ENCODE results near the gene PTCD3. TPM values are rescaled to one million over a fixed set of nuclear protein-coding genes. Genes with fewer than 3 reads are reported as not detected.

Gene PTCD3
- total RNA-seq = 30.8 and 106 TPM in 2 replicates

DNA sequence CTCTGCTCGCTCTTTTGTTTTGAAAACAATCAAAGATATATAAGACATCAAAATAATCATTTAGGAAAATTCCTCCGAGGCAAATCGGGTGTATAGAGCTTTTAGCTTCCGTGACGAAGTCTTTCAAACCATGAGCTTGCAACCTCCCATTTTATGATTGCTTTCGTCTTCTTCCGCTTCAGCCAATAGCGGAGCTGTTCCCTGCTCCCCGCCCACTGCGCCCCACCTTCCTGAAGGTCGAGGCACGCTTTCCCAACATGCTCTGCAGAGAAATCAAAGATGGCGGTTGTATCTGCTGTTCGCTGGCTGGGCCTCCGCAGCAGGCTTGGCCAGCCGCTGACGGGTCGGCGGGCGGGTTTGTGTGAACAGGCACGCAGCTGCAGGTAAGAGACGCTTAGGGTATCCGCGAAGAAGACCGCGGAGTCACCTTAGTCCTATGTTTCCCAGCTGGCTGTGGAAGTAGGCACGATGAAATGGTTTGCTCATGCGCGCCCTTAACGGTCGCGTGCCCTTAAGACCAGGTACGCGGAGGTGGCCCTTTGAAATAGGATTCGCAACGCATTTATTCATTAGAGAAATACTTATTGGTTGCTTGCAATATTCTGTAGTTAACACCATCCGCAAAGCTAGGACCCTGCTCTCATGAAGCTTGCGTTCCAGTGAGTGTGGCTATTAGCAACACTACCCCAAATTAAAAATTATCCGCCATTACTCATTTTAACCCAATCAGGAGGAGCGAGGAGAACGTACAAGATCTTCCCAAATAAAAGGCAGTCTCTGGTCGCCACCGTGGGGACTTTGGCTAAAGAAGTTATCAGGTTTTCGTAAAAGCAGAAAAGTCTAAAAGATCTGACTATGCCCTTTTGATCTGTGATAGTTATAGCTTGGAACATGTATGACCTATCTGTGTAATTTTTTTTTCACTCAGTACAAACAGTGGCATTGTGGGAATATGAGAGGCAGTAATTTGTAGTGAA lies at the start of gene PTCD3:
Gene PTCD3, plus strand, starts transcription at position 267 of the 977 bp plus-strand sequence. Its CDS starts 13 bp downstream, at position 280.
- peak; percentile 85 for DNase-seq (ENCODE audit: extremely low read depth, low read depth, low spot score)

DNA sequence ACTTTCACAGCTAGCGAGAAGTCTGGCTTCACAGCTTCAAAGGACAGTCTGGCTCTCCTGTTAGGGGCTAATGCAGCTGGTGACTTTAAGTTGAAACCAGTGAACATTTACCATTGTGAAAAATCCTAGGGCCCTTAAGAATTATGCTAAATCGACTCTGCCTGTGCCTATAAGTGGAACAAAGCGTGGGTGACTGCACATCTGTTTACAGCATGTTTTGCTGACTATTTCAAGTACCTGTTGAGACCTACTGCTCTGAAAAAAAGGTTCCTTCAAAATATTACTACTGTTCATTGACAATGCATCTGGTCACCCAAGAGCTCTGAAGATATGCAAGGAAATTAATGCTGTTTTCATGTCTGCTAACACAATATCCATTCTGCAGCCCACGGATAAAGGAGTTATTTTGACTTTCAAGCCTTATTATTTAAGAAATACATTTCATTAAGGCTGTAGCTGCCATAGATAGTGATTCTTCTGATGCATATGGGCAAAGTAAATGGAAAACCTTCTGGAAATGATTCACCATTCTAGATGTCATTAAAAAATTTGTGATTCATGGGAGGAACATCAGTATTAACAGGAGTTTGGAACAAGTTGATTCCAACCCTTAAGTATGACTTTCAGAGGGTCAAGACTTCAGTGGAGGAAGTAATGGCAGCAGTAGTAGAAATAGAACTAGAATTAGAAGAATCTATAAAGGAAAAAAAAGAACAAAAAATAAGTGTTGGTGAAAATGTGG lies 49.3 kb upstream of the PTCD3 start:
- DNase-seq (ENCODE audit: extremely low read depth, low read depth, low spot score) = no peak

DNA sequence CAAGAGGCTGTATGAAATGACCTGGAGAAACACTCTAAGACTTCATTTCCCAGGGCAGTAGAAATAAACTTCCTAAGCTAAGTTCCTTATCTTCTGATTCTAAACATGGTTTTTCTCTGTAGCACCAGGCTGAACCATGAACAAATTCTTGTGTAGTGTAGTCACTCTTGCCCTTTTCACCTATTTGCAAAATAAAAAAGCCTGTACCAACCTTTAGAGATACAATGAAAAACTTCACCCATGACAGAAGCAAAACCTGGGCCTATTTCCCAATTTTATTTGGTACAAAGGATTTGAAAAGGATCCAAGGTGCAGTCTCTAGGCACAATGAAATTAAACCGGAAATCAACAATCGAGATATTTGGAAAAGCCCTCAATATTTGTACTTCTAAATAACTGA lies 44.0 kb upstream of the PTCD3 start:
- no peak for DNase-seq (ENCODE audit: extremely low read depth, low read depth, low spot score)

DNA sequence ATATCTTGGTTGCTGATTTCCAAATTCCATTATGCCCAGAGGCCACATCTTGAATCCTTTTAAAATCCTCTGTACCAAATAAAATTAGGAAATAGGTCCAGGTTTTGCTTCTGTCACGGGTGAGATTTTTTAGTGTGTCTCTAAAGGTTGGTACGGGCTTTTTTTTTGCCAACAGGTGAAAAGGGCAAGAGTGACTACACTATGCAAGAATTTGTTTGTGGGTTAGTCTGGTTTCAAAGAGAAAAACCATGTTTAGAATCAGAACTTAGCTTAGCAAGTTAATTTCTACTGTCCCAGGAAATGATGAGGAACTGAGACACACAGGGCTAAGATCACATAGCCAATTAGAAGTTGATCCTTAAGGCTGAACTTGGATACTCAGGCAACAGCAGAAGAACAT lies 42.0 kb upstream of the PTCD3 start:
- no peak for DNase-seq (ENCODE audit: extremely low read depth, low read depth, low spot score)

DNA sequence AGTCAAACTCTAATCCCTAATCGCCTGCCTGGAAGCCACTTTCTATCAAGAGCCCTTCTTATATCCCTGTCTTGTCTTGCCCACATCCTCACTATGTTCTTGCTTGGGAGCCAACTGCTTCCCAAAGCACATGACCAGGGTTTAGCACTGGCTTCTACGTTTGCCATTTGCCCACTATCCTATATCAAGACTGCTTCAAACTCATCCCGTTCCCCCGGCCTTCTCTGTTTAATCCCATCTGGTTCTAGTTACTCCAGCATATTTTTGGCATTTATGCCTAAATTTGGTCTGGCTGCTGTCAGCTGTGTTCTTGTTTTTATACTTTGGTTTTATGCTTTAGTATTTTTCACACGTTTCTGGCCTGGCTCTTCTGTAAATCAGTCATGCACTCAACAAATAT lies 40.5 kb upstream of the PTCD3 start:
- DNase-seq (ENCODE audit: extremely low read depth, low read depth, low spot score) = no peak

DNA sequence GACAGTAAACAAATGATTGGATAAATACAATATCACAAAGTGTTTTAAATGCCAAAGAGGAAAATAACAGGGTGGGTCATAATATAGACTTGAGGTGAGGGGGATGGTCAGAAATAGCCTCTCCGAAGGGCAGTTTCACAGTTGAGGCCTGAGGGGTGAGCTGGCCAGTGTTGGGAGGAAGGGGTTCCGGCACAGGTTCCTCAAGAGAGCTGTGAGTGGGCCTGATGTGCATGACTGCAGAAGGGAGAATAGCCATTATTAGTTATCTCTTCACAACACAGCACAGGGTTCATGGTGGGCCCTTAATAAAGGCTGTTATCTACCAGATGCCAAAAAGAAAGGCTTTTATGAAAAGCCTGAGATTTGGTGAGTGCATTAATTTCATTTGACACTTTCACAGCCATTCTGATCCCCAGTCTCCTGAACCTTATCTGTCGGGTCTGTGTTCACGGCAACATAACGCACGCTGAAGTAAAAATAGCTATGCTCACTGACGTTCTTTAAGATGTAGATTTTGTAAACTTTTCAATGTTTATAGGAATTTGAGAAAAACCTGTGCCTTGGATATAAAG lies 39.9 kb upstream of the PTCD3 start:
- DNase-seq (ENCODE audit: extremely low read depth, low read depth, low spot score) = no peak

DNA sequence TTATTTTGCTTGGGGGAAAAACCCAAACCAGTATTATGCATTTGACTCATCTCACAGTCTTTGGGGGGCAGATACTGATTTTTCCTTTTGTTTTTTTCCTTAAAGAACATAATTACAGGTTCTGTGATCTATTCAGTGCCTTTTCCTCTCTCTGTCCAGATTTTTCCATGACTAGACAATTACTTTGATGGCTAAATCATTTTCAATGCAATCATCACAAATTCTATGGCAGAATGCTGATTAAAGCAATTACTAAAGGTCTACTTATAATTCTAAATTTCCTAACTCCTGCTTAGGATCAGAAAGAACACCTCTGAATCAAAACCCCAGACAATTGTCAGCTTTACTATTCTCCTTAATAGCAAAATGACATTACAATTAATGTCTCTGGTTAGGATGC lies 39.1 kb upstream of the PTCD3 start:
- DNase-seq (ENCODE audit: extremely low read depth, low read depth, low spot score) = no peak

DNA sequence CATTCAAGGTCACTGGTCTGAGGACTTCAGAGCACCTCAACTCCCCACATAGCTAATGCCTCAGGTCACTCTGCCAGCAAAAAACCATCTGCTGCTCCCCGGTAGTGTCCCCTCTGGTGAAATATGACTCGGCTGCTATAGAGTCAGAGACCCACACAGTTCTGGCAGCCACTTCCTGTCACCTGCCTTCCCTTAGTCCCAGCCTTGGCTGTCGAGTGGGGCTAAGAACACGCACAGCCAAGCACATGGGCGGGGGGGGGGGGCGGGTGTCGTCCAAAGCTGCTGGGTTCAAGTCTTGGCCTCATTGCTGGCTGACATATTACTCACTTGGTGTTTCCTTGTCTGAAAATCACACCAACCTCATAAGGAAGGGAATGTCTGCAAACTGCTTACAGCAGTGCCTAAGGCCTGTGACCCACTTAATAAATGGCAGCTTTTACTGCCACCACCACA lies 37.9 kb upstream of the PTCD3 start:
- DNase-seq (ENCODE audit: extremely low read depth, low read depth, low spot score) = no peak

DNA sequence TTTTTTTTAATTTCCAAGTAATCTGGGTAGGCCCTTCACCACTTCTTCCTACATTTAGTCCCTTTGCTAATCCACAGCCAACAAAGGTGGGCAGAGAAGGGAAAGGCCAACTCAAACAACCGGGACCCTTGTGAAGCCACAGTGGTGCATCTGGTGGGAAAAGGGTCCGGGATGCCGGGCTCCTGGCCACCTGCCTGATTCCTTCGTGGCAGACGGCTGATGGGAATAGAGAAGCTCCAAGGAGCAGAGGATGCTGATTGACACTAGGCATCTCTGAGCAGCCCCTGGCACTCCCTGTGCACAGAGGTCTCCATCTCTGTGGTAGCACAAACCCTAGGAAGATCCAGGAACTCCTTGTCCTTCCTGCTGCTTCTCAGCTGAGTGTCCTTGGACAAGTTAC lies 37.4 kb upstream of the PTCD3 start:
- no peak for DNase-seq (ENCODE audit: extremely low read depth, low read depth, low spot score)

DNA sequence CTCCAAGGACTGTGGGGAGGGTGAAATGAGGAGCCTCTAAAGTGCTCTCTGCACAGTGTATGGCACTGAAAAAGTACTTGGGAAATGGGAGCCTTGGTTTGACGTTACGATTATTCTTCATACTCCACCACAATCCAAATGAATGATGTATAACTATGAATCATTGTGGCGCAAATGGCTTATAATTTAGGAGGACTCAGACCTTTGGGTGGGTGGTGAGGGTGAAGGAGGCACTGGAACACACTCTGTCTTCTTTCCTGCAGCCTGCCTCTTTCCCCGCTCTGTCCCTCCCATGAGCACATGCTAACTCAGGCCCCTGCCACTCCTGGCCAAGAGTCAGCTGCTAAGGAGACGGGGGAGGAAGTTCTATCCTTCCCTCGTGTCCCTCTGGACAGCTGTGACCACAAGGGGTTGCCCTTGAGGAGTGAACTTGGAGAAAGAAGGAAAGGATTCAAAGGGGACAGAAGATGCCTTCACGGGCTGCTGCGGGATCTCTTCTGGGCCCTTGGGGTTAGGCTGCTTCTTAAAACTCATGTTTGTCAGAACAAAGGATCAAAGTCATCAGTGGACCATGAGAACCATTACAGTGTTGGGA lies 36.8 kb upstream of the PTCD3 start:
- no peak for DNase-seq (ENCODE audit: extremely low read depth, low read depth, low spot score)

DNA sequence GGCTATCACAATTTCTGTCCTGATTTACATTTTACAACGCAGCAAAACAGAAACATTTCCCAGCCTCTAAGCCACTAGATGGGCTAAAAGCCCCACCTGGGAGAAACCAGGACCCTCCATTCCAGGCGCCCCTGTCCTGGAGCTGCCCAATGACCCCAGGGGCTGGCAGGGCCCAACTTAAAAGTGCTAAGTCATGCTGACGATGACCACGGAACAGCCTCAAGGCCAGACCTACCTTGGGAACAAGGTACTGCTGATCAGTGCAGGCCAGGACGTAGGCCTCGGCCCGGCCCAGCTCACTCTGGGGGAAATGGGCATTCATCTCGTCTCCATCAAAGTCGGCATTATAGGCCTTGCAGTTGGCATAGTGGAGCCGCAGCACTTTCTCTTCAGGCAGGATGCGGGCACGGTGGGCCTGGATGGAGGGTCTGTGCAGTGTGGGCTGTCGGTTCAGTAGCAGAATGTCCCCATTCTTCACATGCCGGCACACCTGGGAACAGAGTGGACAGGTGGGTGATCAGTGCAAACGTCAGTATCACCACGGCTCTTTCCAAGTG lies 36.2 kb upstream of the PTCD3 start:
- DNase-seq (ENCODE audit: extremely low read depth, low read depth, low spot score) = no peak

DNA sequence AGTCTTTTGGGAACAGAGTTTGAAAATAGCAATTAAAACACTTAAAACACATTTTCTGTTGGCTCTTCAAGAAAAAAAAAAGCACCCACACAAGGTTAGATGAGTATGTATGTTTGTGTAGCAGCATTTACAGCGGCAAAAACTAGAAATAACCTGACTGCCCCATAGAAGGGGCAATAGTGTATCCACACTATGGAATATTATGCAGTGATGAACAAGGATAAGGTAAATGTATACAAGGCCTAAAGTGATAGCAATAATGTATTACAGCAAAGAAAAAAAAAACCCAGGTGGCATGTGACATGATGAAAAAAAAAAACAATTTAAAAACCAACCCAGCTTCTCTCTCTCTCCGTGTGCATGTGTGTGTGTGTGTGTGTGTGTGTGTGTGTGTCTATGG lies 35.2 kb upstream of the PTCD3 start:
- DNase-seq (ENCODE audit: extremely low read depth, low read depth, low spot score) = no peak

DNA sequence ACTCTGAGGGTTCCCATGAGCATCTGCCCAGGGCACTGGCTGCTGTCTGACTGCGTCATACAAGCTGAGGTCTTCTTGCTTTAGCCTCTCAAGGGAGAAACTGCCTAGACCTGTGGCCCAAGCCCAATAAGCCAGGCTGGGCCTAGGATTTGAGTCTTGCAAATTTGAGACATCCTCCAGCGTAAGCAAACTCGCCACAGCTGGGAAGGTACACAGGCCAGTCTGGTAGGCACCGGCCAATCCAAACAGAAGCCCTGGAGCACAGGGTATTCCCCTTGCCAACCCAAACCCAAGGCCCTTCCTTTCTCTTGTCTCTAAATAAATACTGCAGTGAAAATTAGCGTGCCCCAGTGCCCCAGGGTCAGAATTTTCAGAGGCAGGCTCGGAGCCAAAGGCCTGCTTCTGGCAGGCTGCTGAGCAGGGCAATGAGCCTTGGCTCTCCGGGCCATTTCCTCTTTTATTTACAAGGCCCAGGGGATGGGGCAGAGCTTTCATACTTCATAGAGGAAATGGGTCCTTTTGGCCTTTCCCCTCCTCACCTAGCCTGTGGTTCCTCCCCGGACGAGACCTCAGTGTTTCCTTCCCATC lies 33.7 kb upstream of the PTCD3 start:
- no peak for DNase-seq (ENCODE audit: extremely low read depth, low read depth, low spot score)

DNA sequence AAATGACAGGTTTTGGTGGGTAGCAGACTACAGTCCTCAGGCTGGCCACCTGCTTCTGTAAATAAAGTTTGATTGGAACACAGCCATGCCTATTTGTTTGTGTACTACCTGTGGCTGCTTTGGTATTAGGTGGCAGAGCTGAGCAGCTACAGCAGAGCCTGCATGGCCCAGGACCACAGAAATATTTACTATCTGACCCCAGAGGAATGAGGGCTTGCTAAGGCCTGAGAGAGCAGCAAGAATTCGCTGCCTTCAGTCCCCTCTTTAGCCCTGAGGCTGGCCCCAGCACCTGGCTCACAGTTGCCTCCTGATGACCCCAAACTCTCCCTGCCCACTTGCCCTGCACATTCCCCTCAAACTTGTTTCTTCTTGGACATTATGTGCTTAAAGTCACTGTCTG lies 32.8 kb upstream of the PTCD3 start:
- no peak for DNase-seq (ENCODE audit: extremely low read depth, low read depth, low spot score)

DNA sequence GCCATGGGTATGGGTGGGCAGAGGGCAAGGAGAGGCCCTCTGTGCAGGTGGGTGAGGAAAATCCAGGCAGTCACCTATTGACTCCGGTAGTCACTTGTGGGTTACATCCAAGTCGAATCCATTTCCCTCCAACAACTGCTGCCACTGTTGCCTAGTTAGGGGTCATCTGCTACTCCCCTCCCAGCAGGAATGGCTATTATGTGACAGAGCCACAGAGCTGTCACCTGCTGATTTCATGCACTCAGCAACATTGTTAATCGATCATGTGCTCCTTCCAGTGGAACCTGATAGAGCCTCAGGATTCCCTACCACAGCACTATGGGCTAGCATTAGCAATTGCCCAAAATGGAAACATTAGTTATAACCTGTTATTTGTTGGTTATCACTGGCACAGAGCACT lies 31.8 kb upstream of the PTCD3 start:
- no peak for DNase-seq (ENCODE audit: extremely low read depth, low read depth, low spot score)

DNA sequence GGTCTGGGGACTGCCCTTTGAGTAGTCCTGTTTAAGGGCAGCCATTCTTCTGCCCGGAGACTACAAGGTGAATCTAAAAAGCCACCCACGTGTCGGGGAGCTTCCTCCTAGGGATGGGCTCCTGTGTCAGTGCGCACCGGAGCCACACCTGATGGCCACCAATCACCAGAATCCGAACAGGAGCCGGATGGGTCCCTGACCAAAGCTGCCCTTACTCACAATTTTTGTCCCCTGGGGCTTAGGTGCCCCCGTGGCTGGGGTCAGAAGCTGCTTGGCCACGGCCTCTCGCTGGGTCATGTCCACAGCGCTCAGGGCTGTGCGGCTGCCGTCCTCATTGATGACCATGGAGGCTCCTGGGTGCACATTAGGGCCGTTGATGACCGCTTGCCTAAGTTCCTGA lies 31.2 kb upstream of the PTCD3 start:
- no peak for DNase-seq (ENCODE audit: extremely low read depth, low read depth, low spot score)

DNA sequence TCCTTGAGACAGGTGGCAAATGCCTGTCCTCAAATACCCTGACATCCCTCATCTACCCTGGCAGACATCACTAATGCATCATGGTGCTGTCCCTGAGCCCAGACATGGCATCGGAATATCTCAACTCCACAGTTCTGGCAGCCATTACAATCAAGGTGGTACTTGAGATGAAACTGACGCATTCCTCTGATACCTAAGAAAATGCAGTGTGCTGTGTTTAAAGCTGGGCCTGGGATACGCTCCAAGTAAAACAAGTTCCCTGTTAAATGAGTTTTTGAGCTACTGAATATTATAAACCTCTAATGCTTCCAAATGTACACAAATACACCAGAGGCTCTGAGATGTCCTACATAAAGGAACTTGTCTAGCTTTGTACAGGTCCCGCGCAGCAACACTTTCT lies 30.1 kb upstream of the PTCD3 start:
- no peak for DNase-seq (ENCODE audit: extremely low read depth, low read depth, low spot score)

DNA sequence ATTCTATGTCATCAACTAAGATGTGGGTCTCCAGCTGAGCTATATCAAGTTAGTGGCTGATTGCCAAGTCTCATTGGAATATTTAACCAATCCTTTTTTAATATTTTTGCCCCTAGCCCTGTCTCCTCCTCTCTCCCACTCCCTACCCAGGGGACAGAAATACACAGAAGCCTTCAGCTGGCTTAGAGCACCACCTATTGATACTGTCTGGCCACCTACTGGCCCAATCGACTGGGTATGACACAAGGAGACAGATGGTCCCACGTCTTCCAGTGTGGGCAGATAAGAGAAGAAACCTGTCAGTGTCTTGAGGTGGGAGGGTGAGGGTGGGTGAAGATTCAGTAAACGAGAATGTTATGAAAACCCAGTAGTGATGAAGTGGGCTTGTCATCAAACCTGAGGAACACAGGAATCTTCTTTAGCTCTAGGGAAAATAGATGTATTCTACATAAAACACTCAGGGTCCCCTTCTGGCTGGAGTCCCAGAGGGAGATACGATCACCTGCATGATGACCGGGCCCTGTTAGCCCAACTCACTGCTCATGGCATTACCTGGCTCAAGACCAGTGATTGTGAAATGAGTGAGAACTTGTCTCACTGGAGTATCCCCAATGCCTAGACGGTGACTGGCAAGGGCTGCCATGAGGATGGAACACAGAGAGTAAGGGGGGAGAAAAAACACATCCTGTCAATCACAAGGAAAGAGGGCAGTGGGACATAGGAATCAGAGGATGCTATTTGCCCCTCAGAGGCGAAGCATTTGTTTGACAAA lies 27.1 kb upstream of the PTCD3 start:
- DNase-seq (ENCODE audit: extremely low read depth, low read depth, low spot score) = peak; percentile 31

All from glomerular endothelial cell (primary cell).